Measurements from ENCODE around the gene WDR87. TPM values are rescaled to one million over a fixed set of nuclear protein-coding genes. Genes with fewer than 3 reads are reported as not detected.

Gene WDR87
- total and polyA plus RNA-seq, 8 donors: 0.03 to 0.06 (median 0.04) TPM; not detected in 4

DNA sequence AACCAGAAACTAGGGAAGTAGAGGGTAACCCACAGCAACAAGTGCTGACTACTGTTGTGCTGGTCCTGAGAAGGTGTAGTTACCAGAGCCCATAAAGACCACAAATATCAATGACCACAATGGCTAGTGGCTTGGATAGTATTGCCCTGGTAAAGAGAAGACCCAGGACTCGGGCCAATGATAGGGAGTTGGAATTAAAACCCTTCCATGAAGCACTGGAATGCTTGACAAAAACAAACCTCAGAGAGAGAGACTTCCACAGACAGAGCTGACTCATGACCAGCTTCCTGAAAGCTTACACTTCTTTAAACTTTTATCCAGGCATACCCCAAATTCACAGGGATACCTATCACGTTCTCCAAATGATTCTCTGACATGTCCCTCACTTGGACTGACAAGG lies 60.5 kb downstream of the WDR87 start:
- TF ChIP-seq, protein P1, sequence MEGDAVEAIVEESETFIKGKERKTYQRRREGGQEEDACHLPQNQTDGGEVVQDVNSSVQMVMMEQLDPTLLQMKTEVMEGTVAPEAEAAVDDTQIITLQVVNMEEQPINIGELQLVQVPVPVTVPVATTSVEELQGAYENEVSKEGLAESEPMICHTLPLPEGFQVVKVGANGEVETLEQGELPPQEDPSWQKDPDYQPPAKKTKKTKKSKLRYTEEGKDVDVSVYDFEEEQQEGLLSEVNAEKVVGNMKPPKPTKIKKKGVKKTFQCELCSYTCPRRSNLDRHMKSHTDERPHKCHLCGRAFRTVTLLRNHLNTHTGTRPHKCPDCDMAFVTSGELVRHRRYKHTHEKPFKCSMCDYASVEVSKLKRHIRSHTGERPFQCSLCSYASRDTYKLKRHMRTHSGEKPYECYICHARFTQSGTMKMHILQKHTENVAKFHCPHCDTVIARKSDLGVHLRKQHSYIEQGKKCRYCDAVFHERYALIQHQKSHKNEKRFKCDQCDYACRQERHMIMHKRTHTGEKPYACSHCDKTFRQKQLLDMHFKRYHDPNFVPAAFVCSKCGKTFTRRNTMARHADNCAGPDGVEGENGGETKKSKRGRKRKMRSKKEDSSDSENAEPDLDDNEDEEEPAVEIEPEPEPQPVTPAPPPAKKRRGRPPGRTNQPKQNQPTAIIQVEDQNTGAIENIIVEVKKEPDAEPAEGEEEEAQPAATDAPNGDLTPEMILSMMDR (IDR thresholded peaks at IDR 0.05): no peak
- no peaks in the 10 kb centered on the region for H3K27me3 ChIP-seq
- no peaks in the 10 kb centered on the region for H3K36me3 ChIP-seq
- H3K4me3 ChIP-seq: no peak overlapping the region
- intact Hi-C loops (cut with DNase I): no loop called here
- ATAC-seq: no peak
- H3K27ac ChIP-seq: no peak overlapping the region
- peaks cover 0 to 7% of the 10 kb centered on the region in 2 donors for H3K9me3 ChIP-seq
- no peak for DNase-seq
- no peaks in the 10 kb centered on the region for H3K4me1 ChIP-seq

Other genes starting within 250 kb of the WDR87 start
- 1 to 10 TPM; 6.5 to 8.3 TPM for gene ZNF607, start 186.8 kb downstream of the WDR87 start, total RNA-seq
- gene ZNF607, start 186.8 kb downstream of the WDR87 start, polyA plus RNA-seq (ENCODE audit: insufficient read length in 6 of 6): 10 to 100 TPM; 11.2 to 12.3 (median 11.7) TPM
- 10 to 100 TPM; 12.7 to 15.3 TPM for gene ZNF573, start 127.0 kb downstream of the WDR87 start, total RNA-seq
- gene ZNF573, start 127.0 kb downstream of the WDR87 start, polyA plus RNA-seq (ENCODE audit: insufficient read length in 6 of 6): 10 to 100 TPM; 16.4 to 30.5 (median 22.2) TPM
- 10 to 100 TPM; 37.2 to 59.0 TPM for gene SIPA1L3, start 614 bp upstream of the WDR87 start, total RNA-seq
- 10 to 100 TPM; 22.7 to 32.4 (median 25.0) TPM for gene SIPA1L3, start 614 bp upstream of the WDR87 start, polyA plus RNA-seq (ENCODE audit: insufficient read length in 6 of 6)